Activated CD4-positive, alpha-beta T cell treated with anti-CD3 and anti-CD28 coated beads, Interleukin-2, Interleukin-4, amounts not matched to agents 100 ng/mL and 50 ng/mL, durations not matched to agents 16 hours and 8 hours (primary cell): ENCODE results near the gene SOX21.

Experiments
- DNase-seq: peaks from one replicate; pipeline ENCODE4 v3.0.0-alpha.2; 2020; ENCODE audit warnings: low spot score

The SOX21 gene

GRCh38 chr13:94679614-94680013, 32.7 kb downstream of the SOX21 start:
- no peak for DNase-seq

GRCh38 chr13:94678845-94679244, 33.5 kb downstream of the SOX21 start:
- no peak for DNase-seq

- no peak for DNase-seq
These were observed 34.5 kb downstream of the SOX21 start for GRCh38 chr13:94677799-94678198.

GRCh38 chr13:94674609-94675348, 37.6 kb downstream of the SOX21 start:
- DNase-seq: peak; percentile 56

- no peak for DNase-seq
These were observed 38.5 kb downstream of the SOX21 start for GRCh38 chr13:94673851-94674250.

- no peak for DNase-seq
These were observed 39.9 kb downstream of the SOX21 start for GRCh38 chr13:94672400-94672799.

GRCh38 chr13:94667190-94667589, 45.2 kb downstream of the SOX21 start:
- DNase-seq: peak; percentile 14

- DNase-seq: no peak
These were observed 46.3 kb downstream of the SOX21 start for GRCh38 chr13:94666065-94666464.

- DNase-seq: no peak
These were observed 47.5 kb downstream of the SOX21 start for GRCh38 chr13:94664889-94665288.

- DNase-seq: no peak
These were observed 49.9 kb downstream of the SOX21 start for GRCh38 chr13:94662274-94662945.

GRCh38 chr13:94661406-94661805, 50.9 kb downstream of the SOX21 start:
- DNase-seq: no peak

GRCh38 chr13:94660695-94661326, 51.5 kb downstream of the SOX21 start:
- DNase-seq: peak; percentile 13
